Stimulated activated CD4-positive, alpha-beta T cell treated with anti-CD3 and anti-CD28 coated beads, Interleukin-2, amount 100 ng/mL, for 4 hours (primary cell): ENCODE results near the gene TEDC2.
"Not testable (repeated sequence)": the region's sequence is repeated elsewhere in the genome, so short reads cannot be mapped to it uniquely, and the experiment has no call there.

Experiments
- DNase-seq: peaks from one replicate; pipeline ENCODE4 v3.0.0-alpha.2; 2020; ENCODE audit warnings: low read depth

Gene TEDC2

GRCh38 chr16:2438121-2438520, 21.8 kb upstream of the TEDC2 start:
- DNase-seq: no peak

- no peak for DNase-seq
Measured at GRCh38 chr16:2439598-2439997, 20.3 kb upstream of the TEDC2 start.

GRCh38 chr16:2441143-2441804, 18.6 kb upstream of the TEDC2 start:
- not testable (repeated sequence) for DNase-seq

- no peak for DNase-seq
Measured at GRCh38 chr16:2443555-2443954, 16.4 kb upstream of the TEDC2 start.

- no peak for DNase-seq
Measured at GRCh38 chr16:2447920-2448583, 11.9 kb upstream of the TEDC2 start.

GRCh38 chr16:2449118-2449517, 10.8 kb upstream of the TEDC2 start:
- no peak for DNase-seq

GRCh38 chr16:2450535-2450934, 9.4 kb upstream of the TEDC2 start:
- no peak for DNase-seq

- DNase-seq: no peak
Measured at GRCh38 chr16:2450975-2451381, 8.9 kb upstream of the TEDC2 start.

GRCh38 chr16:2451851-2452320, 8.0 kb upstream of the TEDC2 start:
- no peak for DNase-seq

- no peak for DNase-seq
Measured at GRCh38 chr16:2452650-2453049, 7.3 kb upstream of the TEDC2 start.

GRCh38 chr16:2455081-2455845, 4.6 kb upstream of the TEDC2 start:
- DNase-seq: no peak

- DNase-seq: no peak
Measured at GRCh38 chr16:2456551-2457153, 3.3 kb upstream of the TEDC2 start.

- no peak for DNase-seq
Measured at GRCh38 chr16:2457267-2457666, 2.6 kb upstream of the TEDC2 start.

GRCh38 chr16:2457946-2458345, 2.0 kb upstream of the TEDC2 start:
- no peak for DNase-seq

- DNase-seq: no peak
Measured at GRCh38 chr16:2458887-2459646, 842 bp upstream of the TEDC2 start.

- DNase-seq: no peak
Measured at GRCh38 chr16:2460391-2460713, 443 bp downstream of the TEDC2 start.

GRCh38 chr16:2460916-2461315, 1.0 kb downstream of the TEDC2 start:
- no peak for DNase-seq

- DNase-seq: no peak
Measured at GRCh38 chr16:2462031-2462866, 2.3 kb downstream of the TEDC2 start.

GRCh38 chr16:2464333-2464732, 4.4 kb downstream of the TEDC2 start:
- DNase-seq: no peak

- no peak for DNase-seq
Measured at GRCh38 chr16:2465653-2466415, 5.9 kb downstream of the TEDC2 start.
